ENCODE measurements around the gene SDSL.

Gene SDSL

DNA sequence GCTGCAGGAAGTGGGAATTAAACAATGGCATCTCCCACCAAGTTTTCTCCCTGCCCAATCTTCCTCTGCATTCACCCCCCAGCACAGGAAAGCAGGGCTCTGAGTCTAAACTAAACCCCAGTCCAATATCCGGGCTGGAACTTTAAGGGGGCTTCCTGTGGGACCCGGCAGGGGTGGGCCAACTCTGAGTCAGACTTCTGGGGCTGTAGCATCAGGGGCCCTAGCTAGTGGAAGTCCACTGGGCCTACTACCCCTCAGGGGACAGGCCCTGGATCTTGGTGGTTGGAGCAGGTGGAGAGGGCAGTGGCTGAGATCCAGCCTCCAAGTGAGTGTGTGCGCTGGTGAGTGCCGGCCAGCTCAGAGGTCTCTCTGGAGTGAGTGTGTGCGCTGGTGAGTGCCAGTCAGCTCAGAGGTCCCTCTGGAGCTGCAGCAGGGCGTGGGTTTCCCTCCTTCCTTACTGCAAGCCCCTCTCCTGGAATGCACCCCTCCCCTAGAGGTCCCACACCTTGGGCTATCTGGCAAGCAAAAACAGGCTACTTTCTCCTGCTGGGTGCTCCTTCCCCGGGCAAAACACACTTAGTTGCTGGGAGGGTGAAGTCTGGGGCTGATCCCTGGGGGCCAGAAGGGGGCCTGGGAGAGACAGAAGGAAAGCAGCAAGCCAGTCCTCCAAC lies 55.1 kb downstream of the SDSL start:
- Histone ChIP-seq H3K27ac (ENCODE audit: low read depth, low read length, severe bottlenecking) (no peak overlapping the region), H3K9me3 (ENCODE audit: control insufficient read depth, low read length) (no peaks in the 10 kb centered on the region), H3K4me1 (ENCODE audit: control insufficient read depth, insufficient read depth, low read length, poor library complexity, severe bottlenecking) (peaks cover 8% of the 10 kb centered on the region), H3K4me3 (ENCODE audit: extremely low read depth, insufficient read depth, low read length, poor library complexity, severe bottlenecking) (no peak overlapping the region), H3K36me3 (ENCODE audit: control insufficient read depth, insufficient read depth, low read length) (no peaks in the 10 kb centered on the region)
- 0% methylated on average over 3 to 4 of the region's 7 CpGs for WGBS, 2 experiments (ENCODE audit: insufficient coverage in 2 of 2)

GRCh38 chr12:113477842-113478215 lies 55.6 kb downstream of the SDSL start:
- Histone ChIP-seq H3K9me3 (ENCODE audit: control insufficient read depth, low read length) (no peaks in the 10 kb centered on the region), H3K4me1 (ENCODE audit: control insufficient read depth, insufficient read depth, low read length, poor library complexity, severe bottlenecking) (peaks cover 8% of the 10 kb centered on the region), H3K4me3 (ENCODE audit: extremely low read depth, insufficient read depth, low read length, poor library complexity, severe bottlenecking) (no peak overlapping the region), H3K36me3 (ENCODE audit: control insufficient read depth, insufficient read depth, low read length) (no peaks in the 10 kb centered on the region), H3K27ac (ENCODE audit: low read depth, low read length, severe bottlenecking) (no peak overlapping the region)
- WGBS, 2 experiments (ENCODE audit: insufficient coverage in 2 of 2) = 0 to 9% methylated on average over 3 of the region's 3 CpGs

- Histone ChIP-seq H3K4me3 (ENCODE audit: extremely low read depth, insufficient read depth, low read length, poor library complexity, severe bottlenecking) (no peak overlapping the region), H3K36me3 (ENCODE audit: control insufficient read depth, insufficient read depth, low read length) (no peaks in the 10 kb centered on the region), H3K9me3 (ENCODE audit: control insufficient read depth, low read length) (no peaks in the 10 kb centered on the region), H3K4me1 (ENCODE audit: control insufficient read depth, insufficient read depth, low read length, poor library complexity, severe bottlenecking) (peaks cover 8% of the 10 kb centered on the region), H3K27ac (ENCODE audit: low read depth, low read length, severe bottlenecking) (no peak overlapping the region)
- 0% methylated on average over 5 to 12 of the region's 41 CpGs for WGBS, 2 experiments (ENCODE audit: insufficient coverage in 2 of 2)
Measured at GRCh38 chr12:113478351-113479011, 56.3 kb downstream of the SDSL start.

DNA sequence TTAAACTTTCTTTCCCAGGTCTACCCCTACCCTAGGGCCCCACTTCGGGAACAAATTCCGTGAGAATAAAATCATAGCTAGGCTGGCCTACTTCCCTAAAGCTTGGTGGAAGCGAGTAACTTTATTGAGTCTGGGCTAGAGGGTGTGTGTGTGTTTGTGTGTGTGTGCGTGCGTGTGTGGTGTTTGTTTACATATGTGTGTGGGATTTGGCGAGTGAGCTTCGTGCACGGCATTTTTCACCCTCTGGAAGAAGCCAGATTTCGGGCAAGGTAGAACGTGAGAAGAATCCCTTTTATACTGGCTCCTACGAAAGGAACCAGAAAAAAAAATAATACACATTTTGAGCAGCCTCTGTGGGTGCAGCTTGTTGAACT lies 57.0 kb downstream of the SDSL start:
- Histone ChIP-seq H3K4me3 (ENCODE audit: extremely low read depth, insufficient read depth, low read length, poor library complexity, severe bottlenecking) (no peak overlapping the region), H3K4me1 (ENCODE audit: control insufficient read depth, insufficient read depth, low read length, poor library complexity, severe bottlenecking) (peaks cover 8% of the 10 kb centered on the region), H3K36me3 (ENCODE audit: control insufficient read depth, insufficient read depth, low read length) (no peaks in the 10 kb centered on the region), H3K9me3 (ENCODE audit: control insufficient read depth, low read length) (no peaks in the 10 kb centered on the region), H3K27ac (ENCODE audit: low read depth, low read length, severe bottlenecking) (no peak overlapping the region)
- 0 to 6% methylated on average over 2 to 6 of the region's 11 CpGs for WGBS, 2 experiments (ENCODE audit: insufficient coverage in 2 of 2)

DNA sequence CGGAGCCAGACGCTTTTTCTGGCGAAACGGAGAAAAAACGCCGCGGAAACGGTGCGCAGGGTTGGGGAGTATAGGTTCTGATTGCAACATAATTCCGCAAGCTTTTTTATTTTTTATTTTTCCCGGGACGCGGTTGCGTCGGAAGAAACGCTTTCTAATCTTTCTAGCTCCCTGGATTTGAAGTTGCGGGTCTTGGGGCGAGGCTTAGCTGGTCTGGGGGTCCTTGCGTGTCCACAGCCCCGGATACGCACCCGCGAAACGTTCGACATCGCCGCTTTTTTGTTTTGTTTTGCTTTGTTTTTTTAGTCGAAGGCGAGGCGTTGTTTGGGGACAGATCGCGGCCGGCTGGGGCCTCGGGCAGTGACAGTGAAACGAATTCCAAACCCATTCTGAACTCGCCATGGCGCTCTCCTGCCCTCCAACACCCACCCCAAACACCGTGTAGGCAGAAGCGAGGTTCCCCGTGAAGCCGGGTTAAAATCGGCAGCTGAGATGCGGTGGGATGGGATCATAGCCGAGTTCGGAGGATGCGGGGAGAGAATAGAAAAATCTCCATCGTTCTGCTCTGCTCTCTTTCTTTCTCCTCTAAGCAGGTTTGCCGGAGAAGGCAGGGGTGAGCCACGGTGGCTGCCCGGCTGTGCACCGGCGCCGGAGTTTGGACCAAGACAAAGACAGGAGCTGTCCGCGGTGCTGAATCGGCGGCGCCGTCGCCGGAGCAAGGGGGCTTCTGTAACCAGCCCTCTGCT lies 57.6 kb downstream of the SDSL start:
- Histone ChIP-seq H3K36me3 (ENCODE audit: control insufficient read depth, insufficient read depth, low read length) (no peaks in the 10 kb centered on the region), H3K4me1 (ENCODE audit: control insufficient read depth, insufficient read depth, low read length, poor library complexity, severe bottlenecking) (peaks cover 8% of the 10 kb centered on the region), H3K9me3 (ENCODE audit: control insufficient read depth, low read length) (no peaks in the 10 kb centered on the region), H3K4me3 (ENCODE audit: extremely low read depth, insufficient read depth, low read length, poor library complexity, severe bottlenecking) (no peak overlapping the region), H3K27ac (ENCODE audit: low read depth, low read length, severe bottlenecking) (no peak overlapping the region)
- 0 to 1% methylated on average over 41 to 48 of the region's 61 CpGs for WGBS, 2 experiments (ENCODE audit: insufficient coverage in 2 of 2)

- H3K4me3 ChIP-seq (ENCODE audit: extremely low read depth, insufficient read depth, low read length, poor library complexity, severe bottlenecking) = no peak overlapping the region
- no peaks in the 10 kb centered on the region for H3K9me3 ChIP-seq (ENCODE audit: control insufficient read depth, low read length)
- 16 to 30% methylated on average over 3 of the region's 9 CpGs for WGBS, 2 experiments (ENCODE audit: insufficient coverage in 2 of 2)
Measured at GRCh38 chr12:113480336-113480971, 58.3 kb downstream of the SDSL start.

GRCh38 chr12:113482334-113482733 lies 60.2 kb downstream of the SDSL start:
- no peak overlapping the region for H3K4me3 ChIP-seq (ENCODE audit: extremely low read depth, insufficient read depth, low read length, poor library complexity, severe bottlenecking)
- H3K4me1 ChIP-seq (ENCODE audit: control insufficient read depth, insufficient read depth, low read length, poor library complexity, severe bottlenecking) = peaks cover 4% of the 10 kb centered on the region
- no peak overlapping the region for H3K27ac ChIP-seq (ENCODE audit: low read depth, low read length, severe bottlenecking)
- no peaks in the 10 kb centered on the region for H3K9me3 ChIP-seq (ENCODE audit: control insufficient read depth, low read length)
- WGBS, 2 experiments (ENCODE audit: insufficient coverage in 2 of 2) = 0 to 17% methylated on average over 1 of the region's 1 CpG
- H3K36me3 ChIP-seq (ENCODE audit: control insufficient read depth, insufficient read depth, low read length) = no peaks in the 10 kb centered on the region

More at GRCh38 chr12:113480336-113480971, 58.3 kb downstream of the SDSL start:
- Histone ChIP-seq H3K4me1 (ENCODE audit: control insufficient read depth, insufficient read depth, low read length, poor library complexity, severe bottlenecking) (peaks cover 8% of the 10 kb centered on the region), H3K27ac (ENCODE audit: low read depth, low read length, severe bottlenecking) (no peak overlapping the region), H3K36me3 (ENCODE audit: control insufficient read depth, insufficient read depth, low read length) (no peaks in the 10 kb centered on the region)

DNA sequence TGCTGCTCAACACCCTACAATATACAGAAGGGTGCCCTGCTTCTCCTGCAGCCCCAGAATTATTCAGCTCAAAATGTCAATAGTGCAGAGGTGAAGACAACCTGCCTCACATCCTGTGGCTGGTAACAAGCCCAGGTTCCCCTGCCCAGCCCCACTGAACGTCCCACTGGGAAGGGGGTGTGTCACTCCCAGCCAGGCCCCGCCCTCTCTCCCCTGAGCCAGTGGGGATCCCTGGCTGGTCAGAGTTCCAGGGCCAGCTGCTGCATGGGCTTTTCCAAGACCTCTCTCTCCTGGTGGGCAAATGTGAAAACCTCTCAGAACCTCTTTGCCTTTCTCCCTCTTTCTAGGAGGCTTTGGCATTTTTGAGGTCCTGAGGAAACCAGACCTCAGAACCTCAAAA lies 63.1 kb downstream of the SDSL start:
- Histone ChIP-seq H3K9me3 (ENCODE audit: control insufficient read depth, low read length) (no peaks in the 10 kb centered on the region), H3K27ac (ENCODE audit: low read depth, low read length, severe bottlenecking) (no peak overlapping the region), H3K4me3 (ENCODE audit: extremely low read depth, insufficient read depth, low read length, poor library complexity, severe bottlenecking) (no peak overlapping the region), H3K36me3 (ENCODE audit: control insufficient read depth, insufficient read depth, low read length) (no peaks in the 10 kb centered on the region), H3K4me1 (ENCODE audit: control insufficient read depth, insufficient read depth, low read length, poor library complexity, severe bottlenecking) (no peaks in the 10 kb centered on the region)
- WGBS, 2 experiments (ENCODE audit: insufficient coverage in 2 of 2) = 6 to 17% methylated on average over 2 of the region's 2 CpGs

DNA sequence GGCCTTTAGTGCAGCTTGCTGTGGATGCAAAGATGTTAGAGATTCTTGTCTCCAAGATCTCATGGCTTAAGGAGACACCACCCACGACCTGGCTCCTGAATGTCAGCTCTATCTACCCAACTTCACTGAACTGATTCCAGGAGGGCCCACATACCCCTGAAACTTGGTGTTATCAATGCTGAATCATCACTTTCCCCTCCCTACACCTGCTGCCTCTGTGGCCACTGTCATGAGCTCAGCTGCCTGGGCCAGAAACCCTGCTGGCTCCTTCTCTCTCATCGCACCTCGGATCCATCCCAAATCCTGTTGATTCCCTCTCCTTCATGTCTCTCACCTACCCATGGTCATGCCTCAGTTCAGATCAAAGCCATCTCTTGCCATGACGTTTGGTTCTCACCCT lies 64.5 kb downstream of the SDSL start:
- no peak overlapping the region for H3K27ac ChIP-seq (ENCODE audit: low read depth, low read length, severe bottlenecking)
- no peaks in the 10 kb centered on the region for H3K9me3 ChIP-seq (ENCODE audit: control insufficient read depth, low read length)
- WGBS, 2 experiments (ENCODE audit: insufficient coverage in 2 of 2) = 43 to 67% methylated on average over 4 of the region's 4 CpGs
- no peaks in the 10 kb centered on the region for H3K4me1 ChIP-seq (ENCODE audit: control insufficient read depth, insufficient read depth, low read length, poor library complexity, severe bottlenecking)
- H3K4me3 ChIP-seq (ENCODE audit: extremely low read depth, insufficient read depth, low read length, poor library complexity, severe bottlenecking) = no peak overlapping the region
- H3K36me3 ChIP-seq (ENCODE audit: control insufficient read depth, insufficient read depth, low read length) = no peaks in the 10 kb centered on the region

All from mesodermal cell (in vitro differentiated cells).